ENCODE results near the gene AFTPH.

The AFTPH gene

GRCh38 chr2:64542071-64543007 lies 18.2 kb downstream of the AFTPH start:
- DNase-seq, result no peak

GRCh38 chr2:64543008-64543697 lies 19.0 kb downstream of the AFTPH start:
- no peak for DNase-seq

- no peak for DNase-seq
These were observed 24.6 kb downstream of the AFTPH start for GRCh38 chr2:64548761-64549160.

- DNase-seq, result no peak
These were observed 25.9 kb downstream of the AFTPH start for GRCh38 chr2:64550042-64550441.

GRCh38 chr2:64551851-64552250 lies 27.7 kb downstream of the AFTPH start:
- no peak for DNase-seq

GRCh38 chr2:64554117-64554516 lies 30.0 kb downstream of the AFTPH start:
- no peak for DNase-seq

- DNase-seq, result no peak
These were observed 34.4 kb downstream of the AFTPH start for GRCh38 chr2:64558445-64559081.

- peak; percentile 53 for DNase-seq
These were observed 38.1 kb downstream of the AFTPH start for GRCh38 chr2:64562148-64562784.

- no peak for DNase-seq
These were observed 39.4 kb downstream of the AFTPH start for GRCh38 chr2:64563436-64563938.

- DNase-seq, result peak; percentile 60
These were observed 42.0 kb downstream of the AFTPH start for GRCh38 chr2:64565949-64566710.

- no peak for DNase-seq
These were observed 43.3 kb downstream of the AFTPH start for GRCh38 chr2:64567473-64567872.

GRCh38 chr2:64568836-64569235 lies 44.7 kb downstream of the AFTPH start:
- no peak for DNase-seq

GRCh38 chr2:64574871-64575270 lies 50.7 kb downstream of the AFTPH start:
- no peak for DNase-seq

GRCh38 chr2:64581018-64581417 lies 56.9 kb downstream of the AFTPH start:
- DNase-seq, result no peak

- DNase-seq, result peak; percentile 58
These were observed 57.8 kb downstream of the AFTPH start for GRCh38 chr2:64581777-64582539.

GRCh38 chr2:64582774-64583340 lies 58.7 kb downstream of the AFTPH start:
- DNase-seq, result no peak

GRCh38 chr2:64586054-64586453 lies 61.9 kb downstream of the AFTPH start:
- DNase-seq, result no peak

- DNase-seq, result peak; percentile 69
These were observed 62.9 kb downstream of the AFTPH start for GRCh38 chr2:64586883-64587481.

- DNase-seq, result no peak
These were observed 63.4 kb downstream of the AFTPH start for GRCh38 chr2:64587561-64587960.

GRCh38 chr2:64591188-64591587 lies 67.1 kb downstream of the AFTPH start:
- no peak for DNase-seq
